Activated T-cell treated with anti-CD3 and anti-CD28 coated beads, Interleukin-2, amount 50 U/mL, for 24 hours (primary cell): ENCODE results near the gene PLXNA3.
A peak's percentile ranks its signal among the peaks of the same experiment; 100 is the strongest.

ENCODE experiments used
- DNase-seq: peaks from one replicate; pipeline ENCODE4 v3.0.0-alpha.2; 2020
- H3K27ac Mint-ChIP-seq: 2 replicates; pipeline ENCODE4 v1.8.0; 2020; ENCODE audit warnings: mild to moderate bottlenecking, mixed read lengths
- H3K27me3 Mint-ChIP-seq: 2 replicates; pipeline ENCODE4 v1.8.0; 2020; ENCODE audit warnings: mixed read lengths
- H3K36me3 Mint-ChIP-seq: 2 replicates; pipeline ENCODE4 v1.8.0; 2020; ENCODE audit warnings: low read depth, mixed read lengths
- H3K4me1 Mint-ChIP-seq: 2 replicates; pipeline ENCODE4 v1.8.0; 2020; ENCODE audit warnings: low read depth, mixed read lengths
- H3K4me3 Mint-ChIP-seq: 2 replicates; pipeline ENCODE4 v1.8.0; 2020; ENCODE audit warnings: mild to moderate bottlenecking, moderate library complexity, mixed read lengths
- H3K9me3 Mint-ChIP-seq: 2 replicates; pipeline ENCODE4 v1.8.0; 2020; ENCODE audit warnings: mixed read lengths

PLXNA3 gene

GRCh38 chrX:154473683-154474082 is 15.6 kb downstream of the PLXNA3 start:
- Mint-ChIP-seq H3K27ac (no peak overlapping the region), H3K27me3 (peaks cover 5% of the 10 kb centered on the region), H3K4me3 (no peak overlapping the region), H3K36me3 (peaks cover 46% of the 10 kb centered on the region), H3K9me3 (no peaks in the 10 kb centered on the region), H3K4me1 (peaks cover 12% of the 10 kb centered on the region)
- DNase-seq, result no peak

- no peak for DNase-seq
- peaks cover 19% of the 10 kb centered on the region for H3K4me1 Mint-ChIP-seq
- H3K36me3 Mint-ChIP-seq, result peaks cover 22% of the 10 kb centered on the region
- H3K9me3 Mint-ChIP-seq, result no peaks in the 10 kb centered on the region
- H3K4me3 Mint-ChIP-seq, result no peak overlapping the region
- H3K27me3 Mint-ChIP-seq, result peaks cover 9% of the 10 kb centered on the region
- no peak overlapping the region for H3K27ac Mint-ChIP-seq
These were observed 18.7 kb downstream of the PLXNA3 start for GRCh38 chrX:154476821-154477220.

DNA sequence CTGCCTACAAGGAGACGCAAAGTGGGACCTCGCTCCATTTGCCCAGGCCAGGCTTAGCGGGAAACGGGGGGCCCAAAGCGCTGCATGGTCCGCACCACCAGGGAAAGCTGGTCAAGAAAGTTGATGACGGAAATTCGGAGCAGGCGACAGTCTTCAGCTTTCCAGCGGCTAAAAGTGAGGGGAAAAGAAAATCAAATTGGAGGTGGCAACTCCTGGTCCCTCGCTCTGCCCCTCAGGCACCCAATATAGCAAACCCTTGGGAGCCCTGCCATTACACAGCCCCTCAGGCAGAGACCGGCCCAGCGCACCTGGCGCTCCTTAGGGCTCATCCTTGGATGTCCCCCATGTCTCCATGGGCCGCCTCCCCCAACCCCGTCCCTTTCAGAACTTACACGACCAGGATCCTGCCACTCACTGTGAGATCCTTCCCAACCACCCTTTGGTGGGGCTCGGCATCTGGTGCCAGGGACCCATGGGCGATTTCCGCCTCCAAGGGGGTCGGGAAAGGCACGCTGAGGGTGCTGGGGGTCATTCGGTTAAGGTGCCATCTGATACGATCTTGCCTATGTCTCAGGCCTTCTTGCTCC is 19.9 kb downstream of the PLXNA3 start:
- H3K27ac Mint-ChIP-seq, result peak overlapping the region; percentile 94
- DNase-seq, result no peak
- H3K27me3 Mint-ChIP-seq, result peaks cover 15% of the 10 kb centered on the region
- peak overlapping the region; percentile 84 for H3K4me3 Mint-ChIP-seq
- peaks cover 13% of the 10 kb centered on the region for H3K36me3 Mint-ChIP-seq
- H3K9me3 Mint-ChIP-seq, result no peaks in the 10 kb centered on the region
- H3K4me1 Mint-ChIP-seq, result peaks cover 19% of the 10 kb centered on the region

GRCh38 chrX:154478728-154479622 is 20.9 kb downstream of the PLXNA3 start, which contains the start of gene LAGE3:
Gene LAGE3, minus strand, starts transcription at chrX:154479281. Its CDS starts 366 bp downstream, at chrX:154478915.
- Mint-ChIP-seq H3K36me3 (peaks cover 15% of the 10 kb centered on the region), H3K9me3 (no peaks in the 10 kb centered on the region), H3K27ac (peak within 1 kb of the TSS; percentile 94), H3K4me1 (peaks cover 27% of the 10 kb centered on the region), H3K4me3 (peak within 1 kb of the TSS; percentile 84), H3K27me3 (peaks cover 19% of the 10 kb centered on the region)
- DNase-seq, result peak; percentile 97

DNA sequence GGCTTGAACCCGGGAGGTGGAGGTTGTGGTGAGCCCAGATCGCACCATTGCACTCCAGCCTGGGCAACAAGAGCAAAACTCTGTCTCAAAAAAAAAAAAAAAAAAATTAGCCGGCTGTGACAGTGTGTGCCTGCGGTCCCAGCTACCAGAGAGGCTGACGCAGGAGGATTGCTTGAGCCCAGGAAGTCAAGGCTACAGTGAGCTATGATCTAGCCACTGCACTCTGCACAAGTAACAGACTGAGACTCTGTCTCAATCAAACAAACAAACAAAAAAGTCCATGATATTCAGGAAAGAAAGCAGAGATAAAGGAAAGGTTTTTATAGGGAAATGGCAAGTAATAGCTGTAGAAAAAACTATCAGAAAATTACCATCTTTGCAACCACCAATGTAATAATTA is 23.1 kb downstream of the PLXNA3 start:
- Mint-ChIP-seq H3K4me1 (peaks cover 32% of the 10 kb centered on the region), H3K36me3 (peaks cover 26% of the 10 kb centered on the region), H3K9me3 (no peaks in the 10 kb centered on the region), H3K27me3 (peaks cover 14% of the 10 kb centered on the region), H3K27ac (no peak overlapping the region), H3K4me3 (no peak overlapping the region)
- no peak for DNase-seq

GRCh38 chrX:154481911-154482601 is 24.0 kb downstream of the PLXNA3 start:
- no peak overlapping the region for H3K4me3 Mint-ChIP-seq
- H3K27me3 Mint-ChIP-seq, result peaks cover 14% of the 10 kb centered on the region
- H3K9me3 Mint-ChIP-seq, result no peaks in the 10 kb centered on the region
- peaks cover 34% of the 10 kb centered on the region for H3K4me1 Mint-ChIP-seq
- H3K36me3 Mint-ChIP-seq, result peaks cover 28% of the 10 kb centered on the region
- no peak for DNase-seq
- no peak overlapping the region for H3K27ac Mint-ChIP-seq

DNA sequence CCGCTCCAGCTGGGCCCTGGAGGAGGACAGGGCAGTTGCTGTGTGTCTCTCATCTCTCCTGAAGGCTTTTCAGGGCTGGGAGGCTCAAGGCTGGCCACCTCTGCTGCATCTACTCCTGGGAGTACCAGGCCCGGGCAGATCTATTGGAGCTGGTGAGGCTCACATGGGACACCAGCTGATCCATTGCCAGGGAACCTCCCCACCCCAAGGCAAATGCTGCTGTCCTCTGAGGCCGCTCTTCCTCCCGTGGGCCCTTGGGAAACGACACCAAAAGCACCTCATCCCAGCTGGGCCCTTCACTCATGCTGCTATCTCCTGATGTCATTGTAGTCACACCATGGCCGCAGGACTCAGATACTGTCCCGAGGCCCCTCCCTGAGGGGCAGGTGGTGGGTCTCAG is 24.7 kb downstream of the PLXNA3 start:
- H3K27ac Mint-ChIP-seq, result no peak overlapping the region

GRCh38 chrX:154483325-154483724 is 25.2 kb downstream of the PLXNA3 start:
- Mint-ChIP-seq H3K4me3 (peak overlapping the region; percentile 13), H3K4me1 (peaks cover 33% of the 10 kb centered on the region), H3K9me3 (no peaks in the 10 kb centered on the region), H3K27ac (peak overlapping the region; percentile 67), H3K27me3 (peaks cover 19% of the 10 kb centered on the region), H3K36me3 (peaks cover 41% of the 10 kb centered on the region)
- DNase-seq, result no peak

More for the DNA sequence above, 24.7 kb downstream of the PLXNA3 start:
- DNase-seq, result no peak
- no peak overlapping the region for H3K4me3 Mint-ChIP-seq
- peaks cover 15% of the 10 kb centered on the region for H3K27me3 Mint-ChIP-seq
- no peaks in the 10 kb centered on the region for H3K9me3 Mint-ChIP-seq
- peaks cover 29% of the 10 kb centered on the region for H3K4me1 Mint-ChIP-seq
- H3K36me3 Mint-ChIP-seq, result peaks cover 36% of the 10 kb centered on the region

DNA sequence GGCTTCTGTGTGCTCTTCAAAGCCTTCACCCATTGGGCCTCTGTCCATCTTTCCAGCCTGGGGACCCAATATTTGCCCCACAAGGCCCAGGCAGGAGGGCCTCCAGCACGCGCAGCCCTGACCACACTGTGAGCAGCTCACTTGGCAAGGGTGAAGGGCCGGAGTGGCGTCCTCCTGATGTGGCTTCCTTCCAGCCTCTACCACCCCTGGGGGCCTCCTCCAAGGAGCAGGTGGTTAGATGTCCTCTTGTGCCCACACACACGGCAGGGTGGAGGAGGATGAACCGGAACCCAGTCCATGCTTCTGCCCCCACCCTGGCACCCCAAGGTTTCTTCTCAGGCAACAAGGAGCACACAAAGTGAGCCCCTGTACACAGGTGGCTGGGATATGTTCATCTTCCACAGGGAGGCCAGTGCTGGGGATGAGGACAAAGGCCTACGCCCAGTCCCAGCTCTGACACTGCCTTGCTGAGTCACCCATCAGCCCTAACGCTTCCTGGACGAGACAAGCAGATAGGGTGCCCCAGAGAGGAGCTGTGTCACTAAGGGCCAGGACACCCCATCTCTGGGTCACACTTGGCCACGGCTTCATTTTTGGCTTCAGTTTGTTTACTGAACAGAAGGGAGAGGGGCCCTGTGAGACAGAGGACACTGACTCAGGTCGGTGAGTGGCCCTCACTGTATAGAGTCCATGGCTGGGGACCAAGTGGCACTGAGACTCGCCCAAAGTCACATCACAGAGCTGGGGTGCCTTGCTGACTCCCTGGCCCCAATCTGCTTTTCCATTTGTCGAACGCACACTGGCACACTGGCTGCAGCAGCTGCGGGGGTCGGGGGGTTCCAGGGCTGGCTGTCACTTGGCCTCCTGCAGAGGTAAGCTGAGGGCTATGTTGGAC is 26.4 kb downstream of the PLXNA3 start:
- H3K9me3 Mint-ChIP-seq, result no peaks in the 10 kb centered on the region
- no peak for DNase-seq
- H3K4me3 Mint-ChIP-seq, result peak overlapping the region; percentile 78
- peak overlapping the region; percentile 61 for H3K27ac Mint-ChIP-seq
- H3K27me3 Mint-ChIP-seq, result peaks cover 19% of the 10 kb centered on the region
- H3K4me1 Mint-ChIP-seq, result peaks cover 40% of the 10 kb centered on the region
- peaks cover 48% of the 10 kb centered on the region for H3K36me3 Mint-ChIP-seq

- Mint-ChIP-seq H3K36me3 (peaks cover 55% of the 10 kb centered on the region), H3K4me1 (peaks cover 39% of the 10 kb centered on the region), H3K27me3 (peaks cover 19% of the 10 kb centered on the region), H3K9me3 (no peaks in the 10 kb centered on the region), H3K27ac (peak overlapping the region; percentile 61), H3K4me3 (peak overlapping the region; percentile 78)
- no peak for DNase-seq
These were observed 27.3 kb downstream of the PLXNA3 start for GRCh38 chrX:154485150-154486051.

- Mint-ChIP-seq H3K27me3 (peaks cover 19% of the 10 kb centered on the region), H3K4me3 (peak overlapping the region; percentile 78), H3K27ac (no peak overlapping the region), H3K36me3 (peaks cover 55% of the 10 kb centered on the region), H3K9me3 (no peaks in the 10 kb centered on the region), H3K4me1 (peaks cover 39% of the 10 kb centered on the region)
- peak; percentile 61 for DNase-seq
These were observed 27.9 kb downstream of the PLXNA3 start for GRCh38 chrX:154486052-154486395.

DNA sequence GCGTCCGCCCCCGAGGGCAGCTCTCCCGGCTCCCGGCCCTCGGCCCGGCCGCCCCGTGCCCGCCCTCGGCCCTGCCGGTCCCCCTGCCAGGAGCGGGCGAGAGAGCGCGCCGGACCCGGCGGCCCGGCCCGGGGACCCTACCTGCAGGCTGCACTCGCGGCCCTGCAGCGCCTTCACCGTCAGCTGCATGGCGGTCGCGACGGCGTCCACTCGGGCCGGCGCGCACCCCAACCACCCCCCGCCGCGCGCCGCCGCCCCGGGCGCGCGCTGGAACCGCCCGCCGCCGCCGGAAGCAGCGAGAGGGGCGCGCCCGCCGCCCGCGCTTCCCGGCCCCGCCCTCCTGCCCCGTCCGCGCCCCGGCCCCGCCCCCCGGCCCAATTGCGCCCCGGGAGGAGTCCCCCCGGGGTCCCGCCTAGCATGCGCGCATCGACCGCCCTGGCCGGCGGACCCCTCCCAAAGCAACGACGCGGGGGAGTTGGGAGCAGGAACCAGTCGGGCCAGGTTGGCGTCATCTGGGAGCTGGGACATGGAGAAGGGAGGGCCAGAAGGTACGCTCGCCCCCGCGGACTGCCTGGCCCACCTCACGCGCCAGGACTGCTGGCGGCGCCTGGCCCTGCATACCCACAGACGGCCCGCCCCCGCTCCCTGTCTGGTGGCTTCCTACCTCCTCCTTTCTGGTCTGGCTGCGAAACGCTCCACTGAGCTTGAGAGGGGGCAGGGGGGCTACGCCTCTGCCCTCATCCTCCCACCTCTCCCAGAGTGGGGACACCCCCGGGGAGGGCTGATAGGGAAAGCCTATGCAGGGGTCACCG is 28.5 kb downstream of the PLXNA3 start, which contains the start of gene UBL4A:
UBL4A (minus strand) TSS at position 220 of the 812 bp plus-strand sequence; CDS start at position 189, 31 bp downstream.
- H3K27ac Mint-ChIP-seq, result peak within 1 kb of the TSS; percentile 85
- peak within 1 kb of the TSS; percentile 78 for H3K4me3 Mint-ChIP-seq
- peaks cover 17% of the 10 kb centered on the region for H3K27me3 Mint-ChIP-seq
- peak; percentile 77 for DNase-seq
- H3K36me3 Mint-ChIP-seq, result peaks cover 55% of the 10 kb centered on the region
- no peaks in the 10 kb centered on the region for H3K9me3 Mint-ChIP-seq
- peaks cover 42% of the 10 kb centered on the region for H3K4me1 Mint-ChIP-seq
